C1 segment of cervical spinal cord (tissue), 14 donors: ENCODE data around the gene VGLL4.

ENCODE experiments used
- DNase-seq, 14 donors: peaks; one replicate each; lab custom pipeline; 2025; lab: John Stamatoyannopoulos, UW

Gene VGLL4

DNA sequence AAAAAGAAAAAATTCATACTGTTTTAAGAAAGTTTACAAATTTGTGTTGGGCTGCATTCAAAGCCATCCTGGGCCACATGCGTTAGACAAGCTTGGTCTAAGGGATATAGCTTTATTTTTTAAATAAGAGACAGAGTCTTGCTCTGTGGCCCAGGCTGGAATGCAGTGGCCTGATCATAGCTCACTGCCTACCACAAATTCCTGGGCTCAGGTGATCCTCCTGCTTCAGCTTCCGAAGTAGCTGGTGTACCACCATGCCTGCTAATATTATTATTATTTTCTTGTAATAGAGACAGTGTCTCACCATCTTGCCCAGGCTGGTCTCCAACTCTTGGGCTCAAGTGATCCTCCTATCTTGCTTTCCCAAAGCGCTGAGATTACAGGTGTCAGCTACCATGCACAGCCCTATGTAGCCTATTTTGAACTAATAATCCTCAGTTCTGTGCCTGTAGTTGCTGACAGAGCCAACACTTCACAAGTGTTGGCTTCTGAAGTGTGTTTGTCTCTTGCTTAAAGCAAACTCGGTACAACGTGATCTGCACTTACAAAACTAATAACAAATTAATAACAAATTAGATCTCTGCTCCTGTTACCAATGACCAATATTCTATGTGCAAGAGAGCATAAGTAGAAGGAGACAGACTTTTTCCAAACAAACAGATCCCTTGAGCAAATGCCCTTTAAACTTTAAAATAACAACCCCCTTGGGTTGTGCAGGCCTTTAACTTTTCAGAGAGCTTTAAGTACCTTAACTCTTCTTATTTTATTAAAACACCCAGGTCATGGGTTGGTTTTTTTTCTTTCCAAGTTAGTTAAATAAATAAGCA is 135.2 kb downstream of the VGLL4 start:
- no peak for DNase-seq

DNA sequence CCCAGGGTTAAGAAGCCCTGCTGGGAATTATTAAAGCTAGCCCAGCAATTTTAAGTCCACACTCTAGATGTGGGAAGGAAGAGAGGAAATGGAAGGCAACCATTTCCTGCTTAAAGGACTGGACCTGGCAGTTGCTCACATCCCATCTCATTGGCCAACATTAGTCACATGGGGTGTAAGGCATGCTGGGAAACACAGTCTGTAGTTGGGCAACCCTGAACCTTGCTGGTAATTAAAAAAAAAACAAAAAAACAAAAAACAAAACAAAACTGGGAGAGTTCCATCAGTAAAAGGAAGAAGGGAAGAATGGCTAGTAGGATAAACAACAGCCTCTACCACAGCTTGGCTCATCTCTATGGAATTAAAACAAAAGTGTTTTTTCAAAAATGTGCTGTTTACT is 136.0 kb downstream of the VGLL4 start:
- no peak for DNase-seq
